Thyroid gland (tissue), 4 donors: ENCODE data around the gene PLB1. TPM values are rescaled to one million over a fixed set of nuclear protein-coding genes. Genes with fewer than 3 reads are reported as not detected.

Source experiments
- DNase-seq, 2 donors: peaks; one replicate each; pipeline ENCODE4 v3.0.0-alpha.2; 2019
- H3K27ac ChIP-seq, 3 donors: fragments of 200-600 bp; sonication (generic); 1 replicate in 2 of 3; 2 replicates in 1 of 3; pipeline ENCODE4 v1.5.1; 2016 to 2019; ENCODE audit warnings: mild to moderate bottlenecking in 1 of 3, moderate library complexity in 1 of 3
- H3K27me3 ChIP-seq: fragments of 200-600 bp; sonication (generic); one replicate; pipeline ENCODE4 v1.5.1; 2019
- H3K36me3 ChIP-seq, 2 donors: fragments of 200-600 bp; sonication (generic); one replicate each; pipeline ENCODE4 v1.5.1; 2016 to 2019
- H3K4me1 ChIP-seq, 2 donors: fragments of 200-600 bp; sonication (generic); one replicate each; pipeline ENCODE4 v1.5.1; 2017 to 2019
- H3K4me3 ChIP-seq, 3 donors: fragments of 200-600 bp; sonication (generic); replicated peaks in 1 of 3; 1 replicate in 2 of 3; 2 replicates in 1 of 3; pipeline ENCODE4 v1.5.1; 2016; ENCODE audit warnings: mild to moderate bottlenecking in 1 of 3
- H3K9me3 ChIP-seq: fragments of 200-600 bp; sonication (generic); one replicate; pipeline ENCODE4 v1.5.1; 2017
- POLR2A ChIP-seq, 2 donors: fragments of 450-650 bp; IDR thresholded peaks; one replicate each; pipeline ENCODE4 v1.6.1; 2017; ENCODE audit warnings: antibody characterized with exemption in 2 of 2, mild to moderate bottlenecking in 2 of 2, moderate library complexity in 1 of 2
- WGBS, 2 donors: methylation state at CpG; one replicate each; pipeline ENCODE4 v1.1.5; 2017; 5-methylcytosine and 5-hydroxymethylcytosine counted together
- intact Hi-C: fragments of 100-400 bp; cut with DNase I; formaldehyde crosslinking; loops from one replicate; pipeline ENCODE4 v1.15.1; 2023
- total RNA-seq, 4 donors: library from RNA; depleted of rRNA; stranded (reverse); fragments of >200 nt; gene quantifications; one replicate each; pipeline ENCODE4 v1.2.3, GENCODE V29; 2016
- TF ChIP-seq, protein P1 (sequence below), 6 experiments: fragments of 200-600 bp in 3 of 6; fragments of 450-650 bp in 3 of 6; sonication (generic) in 3 of 6; IDR thresholded peaks; one replicate each; pipeline ENCODE4 v1.5.1; 2016 to 2019; ENCODE audit warnings: antibody characterized with exemption in 6 of 6, mild to moderate bottlenecking in 2 of 6, inconsistent platforms in 1 of 6, moderate library complexity in 1 of 6

PLB1 gene
- total RNA-seq, 4 donors from 2014 or later, result 1.2 to 3.3 (median 1.8) TPM

DNA sequence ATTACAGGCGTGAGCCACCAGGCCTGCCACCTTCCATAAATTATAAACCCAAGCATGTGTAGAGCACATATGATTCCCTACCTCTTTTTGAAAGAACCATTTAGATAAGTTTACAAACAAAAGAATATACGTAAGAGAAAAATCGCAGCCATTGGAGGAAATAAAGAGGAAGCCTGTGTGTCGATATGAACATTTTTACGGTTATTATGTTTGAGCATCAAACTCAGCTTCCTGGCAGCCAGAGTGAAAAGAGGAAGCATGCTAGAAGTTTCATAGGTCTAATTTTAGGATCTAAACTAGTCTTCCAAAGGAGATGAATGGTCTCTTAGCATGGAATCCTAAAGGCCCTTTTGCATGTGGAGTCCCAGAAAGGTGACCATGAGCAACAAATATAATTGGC, 104.3 kb downstream of the PLB1 start:
- 94 to 98% methylated on average over 5 of the region's 5 CpGs for WGBS, 2 donors
- TF ChIP-seq, protein P1, sequence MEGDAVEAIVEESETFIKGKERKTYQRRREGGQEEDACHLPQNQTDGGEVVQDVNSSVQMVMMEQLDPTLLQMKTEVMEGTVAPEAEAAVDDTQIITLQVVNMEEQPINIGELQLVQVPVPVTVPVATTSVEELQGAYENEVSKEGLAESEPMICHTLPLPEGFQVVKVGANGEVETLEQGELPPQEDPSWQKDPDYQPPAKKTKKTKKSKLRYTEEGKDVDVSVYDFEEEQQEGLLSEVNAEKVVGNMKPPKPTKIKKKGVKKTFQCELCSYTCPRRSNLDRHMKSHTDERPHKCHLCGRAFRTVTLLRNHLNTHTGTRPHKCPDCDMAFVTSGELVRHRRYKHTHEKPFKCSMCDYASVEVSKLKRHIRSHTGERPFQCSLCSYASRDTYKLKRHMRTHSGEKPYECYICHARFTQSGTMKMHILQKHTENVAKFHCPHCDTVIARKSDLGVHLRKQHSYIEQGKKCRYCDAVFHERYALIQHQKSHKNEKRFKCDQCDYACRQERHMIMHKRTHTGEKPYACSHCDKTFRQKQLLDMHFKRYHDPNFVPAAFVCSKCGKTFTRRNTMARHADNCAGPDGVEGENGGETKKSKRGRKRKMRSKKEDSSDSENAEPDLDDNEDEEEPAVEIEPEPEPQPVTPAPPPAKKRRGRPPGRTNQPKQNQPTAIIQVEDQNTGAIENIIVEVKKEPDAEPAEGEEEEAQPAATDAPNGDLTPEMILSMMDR (IDR thresholded peaks at IDR 0.05), result no peak
- no peak for TF ChIP-seq POLR2A (IDR thresholded peaks at IDR 0.05)
- DNase-seq, result no peak
- Histone ChIP-seq H3K4me3 (no peak overlapping the region), H3K27me3 (no peaks in the 10 kb centered on the region), H3K36me3 (no peaks in the 10 kb centered on the region), H3K27ac (no peak overlapping the region), H3K4me1 (peaks cover 8 to 9% of the 10 kb centered on the region in 2 donors), H3K9me3 (no peaks in the 10 kb centered on the region)
- intact Hi-C loops, result no loop called here

DNA sequence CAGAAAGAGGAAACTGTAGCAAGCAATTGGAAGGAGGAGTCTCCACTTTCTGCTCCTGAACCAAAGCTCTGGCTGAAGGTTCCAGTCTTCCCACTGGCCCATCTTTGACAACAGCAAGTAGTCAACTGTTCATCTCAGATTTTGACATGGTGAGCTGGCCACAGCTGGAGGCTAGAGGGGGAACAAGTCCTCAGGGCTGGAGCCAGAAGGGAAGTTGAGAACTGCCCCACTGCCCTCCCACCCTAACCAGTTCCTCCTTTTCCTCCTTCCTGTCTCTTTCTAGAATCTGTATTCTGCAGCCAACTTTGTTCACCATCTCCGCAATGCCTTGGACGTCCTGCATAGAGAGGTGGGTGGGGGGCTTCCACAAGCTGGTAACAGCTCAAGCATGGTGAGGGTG, 105.8 kb downstream of the PLB1 start:
- no peak overlapping the region for H3K27ac ChIP-seq
- DNase-seq, result no peak
- no peaks in the 10 kb centered on the region for H3K9me3 ChIP-seq
- intact Hi-C loops, result no loop called here
- no peaks in the 10 kb centered on the region for H3K27me3 ChIP-seq
- peaks cover 0 to 4% of the 10 kb centered on the region in 2 donors for H3K4me1 ChIP-seq
- H3K4me3 ChIP-seq, result no peak overlapping the region
- WGBS, 2 donors, result 78 to 98% methylated on average over 2 of the region's 2 CpGs
- no peak for TF ChIP-seq POLR2A (IDR thresholded peaks at IDR 0.05)
- TF ChIP-seq, protein P1 (IDR thresholded peaks at IDR 0.05), result no peak
- no peaks in the 10 kb centered on the region for H3K36me3 ChIP-seq

DNA sequence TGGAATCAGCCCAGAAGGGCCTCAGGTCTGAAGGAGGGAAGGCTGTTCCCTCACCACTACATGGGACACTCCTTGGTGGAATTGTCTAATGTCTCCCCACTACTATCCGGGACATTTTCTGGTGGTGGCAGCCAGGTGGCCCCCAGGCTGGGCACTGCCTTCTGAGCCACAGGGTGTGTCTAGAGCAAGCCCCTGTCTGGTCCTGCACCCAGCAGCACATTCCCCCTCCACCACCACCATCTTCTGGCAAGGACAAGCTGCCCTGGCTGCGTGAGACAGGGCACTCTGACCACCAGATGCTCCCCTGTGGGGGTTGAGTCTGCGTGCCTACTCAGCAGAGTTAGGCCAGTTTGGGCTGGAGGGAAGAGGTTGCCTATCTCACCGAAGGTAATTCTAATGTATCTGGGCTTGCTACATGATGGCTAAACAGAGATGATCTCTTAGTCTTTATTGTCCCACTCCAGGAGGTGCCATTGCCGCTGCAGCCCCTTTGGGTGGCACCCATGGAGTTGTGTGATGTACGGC, 106.3 kb downstream of the PLB1 start:
- Histone ChIP-seq H3K4me1 (no peaks in the 10 kb centered on the region), H3K9me3 (no peaks in the 10 kb centered on the region), H3K27me3 (no peaks in the 10 kb centered on the region), H3K4me3 (no peak overlapping the region), H3K27ac (no peak overlapping the region), H3K36me3 (no peaks in the 10 kb centered on the region)
- WGBS, 2 donors, result 66 to 97% methylated on average over 4 to 6 of the region's 6 CpGs
- DNase-seq, result no peak
- intact Hi-C loops, result no loop called here
- no peak for TF ChIP-seq POLR2A (IDR thresholded peaks at IDR 0.05)
- TF ChIP-seq, protein P1 (IDR thresholded peaks at IDR 0.05), result no peak

DNA sequence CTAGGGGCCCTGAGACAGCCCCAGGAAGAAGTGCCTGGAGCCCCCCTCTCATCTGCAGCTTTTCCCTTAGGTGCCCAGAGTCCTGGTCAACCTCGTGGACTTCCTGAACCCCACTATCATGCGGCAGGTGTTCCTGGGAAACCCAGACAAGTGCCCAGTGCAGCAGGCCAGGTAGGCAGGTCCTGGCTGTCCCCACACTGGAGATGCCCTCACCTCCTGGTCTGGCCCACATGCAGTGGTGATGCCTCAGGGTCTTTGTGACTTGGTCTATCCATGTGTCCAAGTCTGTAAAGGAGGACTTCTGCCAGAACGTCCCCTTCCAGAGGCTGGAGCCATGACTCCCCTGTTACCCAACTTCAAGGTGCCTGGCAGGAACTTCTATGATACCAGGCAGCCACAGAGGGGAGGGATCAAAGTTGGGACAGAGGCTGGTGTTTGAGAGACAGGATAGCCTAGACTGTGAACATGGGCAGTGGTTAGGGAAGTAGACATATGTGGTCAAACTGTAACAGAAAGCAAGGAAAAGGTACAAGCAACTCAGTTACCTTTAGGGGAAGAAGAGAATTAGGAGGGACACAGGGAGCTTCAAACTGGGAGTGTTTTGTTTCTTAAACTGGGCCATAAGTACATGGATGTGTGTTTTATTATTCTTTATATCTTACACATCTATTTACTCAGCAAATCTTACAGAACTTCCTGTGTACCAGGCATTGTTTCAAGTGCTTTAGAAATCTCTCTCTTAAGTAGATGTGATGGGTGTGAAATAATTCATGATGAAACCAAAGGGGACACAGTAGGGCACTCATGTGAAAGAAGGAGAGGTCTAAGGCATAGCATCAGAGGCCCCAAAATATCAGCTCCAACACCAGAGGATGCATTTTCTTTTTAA, 107.1 kb downstream of the PLB1 start:
- Histone ChIP-seq H3K27me3 (no peaks in the 10 kb centered on the region), H3K27ac (no peak overlapping the region), H3K4me3 (no peak overlapping the region), H3K36me3 (no peaks in the 10 kb centered on the region), H3K9me3 (no peaks in the 10 kb centered on the region), H3K4me1 (no peaks in the 10 kb centered on the region)
- DNase-seq, result no peak
- TF ChIP-seq, protein P1 (IDR thresholded peaks at IDR 0.05), result no peak
- no peak for TF ChIP-seq POLR2A (IDR thresholded peaks at IDR 0.05)
- WGBS, 2 donors, result 89 to 100% methylated on average over 1 to 3 of the region's 3 CpGs
- intact Hi-C loops, result no loop called here

DNA sequence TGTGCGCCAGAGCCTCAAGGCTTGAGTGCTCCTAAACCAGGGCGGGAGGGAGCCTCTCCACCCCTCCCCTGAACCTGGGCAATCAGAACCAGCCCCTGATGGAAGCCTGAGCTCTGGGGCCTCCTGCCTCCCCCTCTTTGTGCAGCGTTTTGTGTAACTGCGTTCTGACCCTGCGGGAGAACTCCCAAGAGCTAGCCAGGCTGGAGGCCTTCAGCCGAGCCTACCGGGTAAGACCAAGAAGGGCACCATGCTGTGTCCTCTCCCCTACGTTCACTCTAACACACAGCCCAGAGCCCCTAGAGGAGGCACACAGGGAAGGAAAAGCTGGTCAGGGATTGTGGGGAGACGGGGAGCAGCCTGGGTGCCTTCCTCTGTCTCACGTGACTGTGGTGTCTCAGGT, 108.0 kb downstream of the PLB1 start:
- H3K27ac ChIP-seq, result no peak overlapping the region
- H3K36me3 ChIP-seq, result no peaks in the 10 kb centered on the region
- 87 to 91% methylated on average over 7 to 10 of the region's 10 CpGs for WGBS, 2 donors
- H3K27me3 ChIP-seq, result no peaks in the 10 kb centered on the region
- no peaks in the 10 kb centered on the region for H3K4me1 ChIP-seq
- intact Hi-C loops, result no loop called here
- no peak overlapping the region for H3K4me3 ChIP-seq
- no peaks in the 10 kb centered on the region for H3K9me3 ChIP-seq
- TF ChIP-seq, protein P1 (IDR thresholded peaks at IDR 0.05), result no peak
- no peak for TF ChIP-seq POLR2A (IDR thresholded peaks at IDR 0.05)
- DNase-seq, result no peak
